ENCODE measurements around the gene ACAP3.

Gene ACAP3

DNA sequence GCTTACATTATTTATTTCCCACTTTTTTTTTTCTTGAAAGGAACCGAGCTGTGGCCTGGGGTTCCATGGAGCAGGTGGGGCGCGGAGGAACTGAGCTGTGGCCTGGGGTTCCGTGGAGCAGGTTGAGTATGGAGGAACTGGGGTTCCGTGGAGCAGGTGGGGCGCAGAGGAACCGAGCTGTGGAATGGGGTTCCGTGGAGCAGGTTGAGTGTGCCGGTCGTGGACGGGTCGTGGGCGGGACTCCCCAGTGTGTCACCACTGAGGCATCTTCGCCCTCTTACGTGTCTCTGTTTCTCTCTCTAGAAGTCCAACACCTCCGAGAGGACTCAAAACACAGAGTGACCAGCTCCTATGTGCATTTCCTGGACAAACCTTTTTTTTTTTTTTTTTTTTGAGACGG, 28.7 kb downstream of the ACAP3 start:
- no peak overlapping the region for H2AFZ ChIP-seq (ENCODE audit: low read length)
- H3K9me3 ChIP-seq (ENCODE audit: insufficient read depth, low read depth, low read length), result no peaks in the 10 kb centered on the region
- H3K4me1 ChIP-seq (ENCODE audit: insufficient read depth, low read length, poor library complexity, severe bottlenecking), result peaks cover 9% of the 10 kb centered on the region
- H3K36me3 ChIP-seq (ENCODE audit: insufficient read depth, low read length), result no peaks in the 10 kb centered on the region
- no peaks in the 10 kb centered on the region for H3F3A ChIP-seq (ENCODE audit: low read depth)
- H4K20me1 ChIP-seq (ENCODE audit: insufficient read depth, low read length, poor library complexity, severe bottlenecking), result no peaks in the 10 kb centered on the region
- TF ChIP-seq, protein P1, sequence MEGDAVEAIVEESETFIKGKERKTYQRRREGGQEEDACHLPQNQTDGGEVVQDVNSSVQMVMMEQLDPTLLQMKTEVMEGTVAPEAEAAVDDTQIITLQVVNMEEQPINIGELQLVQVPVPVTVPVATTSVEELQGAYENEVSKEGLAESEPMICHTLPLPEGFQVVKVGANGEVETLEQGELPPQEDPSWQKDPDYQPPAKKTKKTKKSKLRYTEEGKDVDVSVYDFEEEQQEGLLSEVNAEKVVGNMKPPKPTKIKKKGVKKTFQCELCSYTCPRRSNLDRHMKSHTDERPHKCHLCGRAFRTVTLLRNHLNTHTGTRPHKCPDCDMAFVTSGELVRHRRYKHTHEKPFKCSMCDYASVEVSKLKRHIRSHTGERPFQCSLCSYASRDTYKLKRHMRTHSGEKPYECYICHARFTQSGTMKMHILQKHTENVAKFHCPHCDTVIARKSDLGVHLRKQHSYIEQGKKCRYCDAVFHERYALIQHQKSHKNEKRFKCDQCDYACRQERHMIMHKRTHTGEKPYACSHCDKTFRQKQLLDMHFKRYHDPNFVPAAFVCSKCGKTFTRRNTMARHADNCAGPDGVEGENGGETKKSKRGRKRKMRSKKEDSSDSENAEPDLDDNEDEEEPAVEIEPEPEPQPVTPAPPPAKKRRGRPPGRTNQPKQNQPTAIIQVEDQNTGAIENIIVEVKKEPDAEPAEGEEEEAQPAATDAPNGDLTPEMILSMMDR (conservative IDR thresholded peaks at IDR 0.05; ENCODE audit: low read length), result no peak
- TF ChIP-seq EZH2phosphoT487 (IDR thresholded peaks at IDR 0.05; ENCODE audit: borderline replicate concordance), result no peak
- no peak overlapping the region for H3K4me3 ChIP-seq (ENCODE audit: low read length, poor library complexity, severe bottlenecking)
- H3K79me2 ChIP-seq (ENCODE audit: insufficient read depth, low read length), result peaks cover 8% of the 10 kb centered on the region; the same call in 1 of the 2 replicates
- H3K27me3 ChIP-seq (ENCODE audit: insufficient read depth, low read length, poor library complexity, severe bottlenecking), result no peaks in the 10 kb centered on the region
- no peak overlapping the region for H3K9ac ChIP-seq (ENCODE audit: low read depth, low read length, poor library complexity, severe bottlenecking)
- no peaks in the 10 kb centered on the region for H3K9me2 ChIP-seq (replicated peaks; ENCODE audit: low read depth, low read length)
- no peak overlapping the region for H3K4me2 ChIP-seq (ENCODE audit: low read depth, low read length, poor library complexity, severe bottlenecking)

DNA sequence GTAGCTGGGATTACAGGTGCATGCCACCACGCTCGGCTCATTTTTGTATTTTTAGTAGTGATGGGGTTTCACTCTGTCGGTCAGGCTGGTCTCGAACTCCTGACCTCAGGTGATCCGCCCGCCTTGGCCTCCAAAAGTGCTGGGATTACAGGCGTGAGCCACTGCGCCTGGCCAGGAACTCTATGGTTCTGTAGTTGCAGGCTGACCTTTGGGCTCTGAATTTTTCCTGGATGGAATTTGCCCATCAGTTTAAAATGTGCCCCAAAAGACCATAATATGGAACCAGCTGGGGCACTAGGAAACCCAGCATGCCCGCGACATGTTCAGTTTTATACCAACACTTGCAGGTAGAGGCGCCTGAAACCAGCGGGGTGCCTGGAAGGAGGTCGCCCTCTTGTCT, 29.1 kb downstream of the ACAP3 start:
- H4K20me1 ChIP-seq (ENCODE audit: insufficient read depth, low read length, poor library complexity, severe bottlenecking), result no peaks in the 10 kb centered on the region
- H3F3A ChIP-seq (ENCODE audit: low read depth), result no peaks in the 10 kb centered on the region
- H3K36me3 ChIP-seq (ENCODE audit: insufficient read depth, low read length), result no peaks in the 10 kb centered on the region

DNA sequence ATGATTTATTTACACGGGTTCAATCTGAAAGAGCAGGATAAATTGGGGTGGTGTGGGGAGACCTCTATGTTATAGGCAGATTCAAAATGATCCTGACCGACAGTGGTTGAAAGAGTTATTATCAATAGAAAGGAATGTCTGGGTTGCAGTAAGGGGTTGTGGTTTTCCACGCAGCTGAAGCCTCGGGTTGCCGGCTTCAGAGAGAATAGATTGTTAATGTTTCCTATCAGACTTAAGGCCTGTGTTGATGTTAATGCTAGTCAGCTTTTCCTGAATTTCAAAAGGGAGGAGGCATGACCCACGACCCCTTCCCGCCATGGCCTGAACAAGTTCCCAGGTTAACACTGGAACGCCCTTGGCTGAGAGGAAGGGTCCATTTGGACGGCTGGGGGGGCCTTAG, 31.9 kb downstream of the ACAP3 start:
- Histone ChIP-seq H3K9me2 (replicated peaks; ENCODE audit: low read depth, low read length) (no peaks in the 10 kb centered on the region), H3K9ac (ENCODE audit: low read depth, low read length, poor library complexity, severe bottlenecking) (no peak overlapping the region), H3K4me3 (ENCODE audit: low read length, poor library complexity, severe bottlenecking) (no peak overlapping the region), H3K36me3 (ENCODE audit: insufficient read depth, low read length) (no peaks in the 10 kb centered on the region), H4K20me1 (ENCODE audit: insufficient read depth, low read length, poor library complexity, severe bottlenecking) (peaks cover 26% of the 10 kb centered on the region), H2AFZ (ENCODE audit: low read length) (no peak overlapping the region), H3K9me3 (ENCODE audit: insufficient read depth, low read depth, low read length) (no peaks in the 10 kb centered on the region), H3K79me2 (ENCODE audit: insufficient read depth, low read length) (peaks cover 36% of the 10 kb centered on the region), H3F3A (ENCODE audit: low read depth) (no peaks in the 10 kb centered on the region), H3K4me1 (ENCODE audit: insufficient read depth, low read length, poor library complexity, severe bottlenecking) (peaks cover 28% of the 10 kb centered on the region), H3K27me3 (ENCODE audit: insufficient read depth, low read length, poor library complexity, severe bottlenecking) (no peaks in the 10 kb centered on the region), H3K4me2 (ENCODE audit: low read depth, low read length, poor library complexity, severe bottlenecking) (no peak overlapping the region)
- TF ChIP-seq EZH2phosphoT487 (IDR thresholded peaks at IDR 0.05; ENCODE audit: borderline replicate concordance), result no peak
- TF ChIP-seq, protein P1 (conservative IDR thresholded peaks at IDR 0.05; ENCODE audit: low read length), result no peak

More for the DNA sequence above, 29.1 kb downstream of the ACAP3 start:
- H3K4me3 ChIP-seq (ENCODE audit: low read length, poor library complexity, severe bottlenecking), result no peak overlapping the region
- peaks cover 9% of the 10 kb centered on the region; the same call in 1 of the 2 replicates for H3K79me2 ChIP-seq (ENCODE audit: insufficient read depth, low read length)
- H3K4me1 ChIP-seq (ENCODE audit: insufficient read depth, low read length, poor library complexity, severe bottlenecking), result peaks cover 10% of the 10 kb centered on the region
- H3K4me2 ChIP-seq (ENCODE audit: low read depth, low read length, poor library complexity, severe bottlenecking), result no peak overlapping the region
- no peak overlapping the region for H2AFZ ChIP-seq (ENCODE audit: low read length)
- no peaks in the 10 kb centered on the region for H3K27me3 ChIP-seq (ENCODE audit: insufficient read depth, low read length, poor library complexity, severe bottlenecking)
- TF ChIP-seq, protein P1 (conservative IDR thresholded peaks at IDR 0.05; ENCODE audit: low read length), result no peak
- TF ChIP-seq EZH2phosphoT487 (IDR thresholded peaks at IDR 0.05; ENCODE audit: borderline replicate concordance), result no peak
- H3K9me2 ChIP-seq (replicated peaks; ENCODE audit: low read depth, low read length), result no peaks in the 10 kb centered on the region
- H3K9ac ChIP-seq (ENCODE audit: low read depth, low read length, poor library complexity, severe bottlenecking), result no peak overlapping the region
- H3K9me3 ChIP-seq (ENCODE audit: insufficient read depth, low read depth, low read length), result no peaks in the 10 kb centered on the region

All from Loucy (cell line).